Measurements from ENCODE around the gene ATXN1.
A peak's percentile ranks its signal among the peaks of the same experiment; 100 is the strongest.

The ATXN1 gene

GRCh38 chr6:16770701-16771569 lies 9.7 kb upstream of the ATXN1 start (continued):
- TF ChIP-seq, protein P1, sequence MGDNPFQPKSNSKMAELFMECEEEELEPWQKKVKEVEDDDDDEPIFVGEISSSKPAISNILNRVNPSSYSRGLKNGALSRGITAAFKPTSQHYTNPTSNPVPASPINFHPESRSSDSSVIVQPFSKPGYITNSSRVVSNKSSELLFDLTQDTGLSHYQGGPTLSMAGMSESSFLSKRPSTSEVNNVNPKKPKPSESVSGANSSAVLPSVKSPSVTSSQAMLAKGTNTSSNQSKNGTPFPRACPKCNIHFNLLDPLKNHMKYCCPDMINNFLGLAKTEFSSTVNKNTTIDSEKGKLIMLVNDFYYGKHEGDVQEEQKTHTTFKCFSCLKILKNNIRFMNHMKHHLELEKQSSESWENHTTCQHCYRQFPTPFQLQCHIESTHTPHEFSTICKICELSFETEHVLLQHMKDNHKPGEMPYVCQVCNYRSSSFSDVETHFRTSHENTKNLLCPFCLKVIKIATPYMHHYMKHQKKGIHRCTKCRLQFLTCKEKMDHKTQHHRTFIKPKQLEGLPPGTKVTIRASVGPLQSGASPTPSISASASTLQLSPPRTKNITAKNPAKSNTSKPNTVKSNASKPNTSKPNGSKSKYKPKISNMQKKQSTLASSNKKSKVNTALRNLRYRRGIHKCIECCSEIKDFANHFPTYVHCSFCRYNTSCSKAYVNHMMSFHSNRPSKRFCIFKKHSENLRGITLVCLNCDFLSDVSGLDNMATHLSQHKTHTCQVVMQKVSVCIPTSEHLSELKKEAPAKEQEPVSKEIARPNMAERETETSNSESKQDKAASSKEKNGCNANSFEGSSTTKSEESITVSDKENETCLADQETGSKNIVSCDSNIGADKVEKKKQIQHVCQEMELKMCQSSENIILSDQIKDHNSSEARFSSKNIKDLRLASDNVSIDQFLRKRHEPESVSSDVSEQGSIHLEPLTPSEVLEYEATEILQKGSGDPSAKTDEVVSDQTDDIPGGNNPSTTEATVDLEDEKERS (tag by site-specific recombination; IDR thresholded peaks at IDR 0.05) = no peak
- TF ChIP-seq ZNF366 (tag by site-specific recombination; conservative IDR thresholded peaks at IDR 0.05) (no peak), SETDB1 (IDR thresholded peaks at IDR 0.05; ENCODE audit: insufficient read length, low read length) (peak; percentile 10), ZNF223 (tag by site-specific recombination; IDR thresholded peaks at IDR 0.05) (no peak), ZFHX2 (tag by site-specific recombination; conservative IDR thresholded peaks at IDR 0.05) (0 out of 2 replicates have a peak, but pooled peaks have one; percentile 23), HOXD13 (CRISPR knock-in tag; IDR thresholded peaks at IDR 0.05; ENCODE audit: borderline replicate concordance) (no peak), ZBTB49 (tag by site-specific recombination; IDR thresholded peaks at IDR 0.05; ENCODE audit: low read depth) (no peak), YY2 (tag by site-specific recombination; IDR thresholded peaks at IDR 0.05) (no peak), ZXDB (tag by site-specific recombination; IDR thresholded peaks at IDR 0.05) (0 out of 2 replicates have a peak, but pooled peaks have one; percentile 36), ZNF16 (tag by site-specific recombination; IDR thresholded peaks at IDR 0.05; ENCODE audit: low read depth) (no peak), ZSCAN30 (tag by site-specific recombination; IDR thresholded peaks at IDR 0.05) (peak; percentile 79; the same call in 1 of the 2 replicates), KLF8 (tag by site-specific recombination; IDR thresholded peaks at IDR 0.05) (peak; percentile 52), ZNF792 (tag by site-specific recombination; IDR thresholded peaks at IDR 0.05) (no peak), SCRT2 (tag by site-specific recombination; IDR thresholded peaks at IDR 0.05) (no peak), WT1 (tag by site-specific recombination; IDR thresholded peaks at IDR 0.05) (no peak), SCRT1 (tag by site-specific recombination; IDR thresholded peaks at IDR 0.05; ENCODE audit: borderline replicate concordance) (no peak), KLF10 (tag by site-specific recombination; IDR thresholded peaks at IDR 0.05) (no peak), ZNF621 (tag by site-specific recombination; IDR thresholded peaks at IDR 0.05) (no peak), ZNF654 (tag by site-specific recombination; IDR thresholded peaks at IDR 0.05; ENCODE audit: low read depth) (peak; percentile 48), ZNF521 (tag by site-specific recombination; IDR thresholded peaks at IDR 0.05) (no peak), OSR2 (tag by site-specific recombination; IDR thresholded peaks at IDR 0.05) (no peak), ZBTB6 (tag by site-specific recombination; IDR thresholded peaks at IDR 0.05) (peak; percentile 58; the same call in 1 of the 2 replicates), ZNF155 (tag by site-specific recombination; IDR thresholded peaks at IDR 0.05) (no peak)
- TF ChIP-seq, protein P2, sequence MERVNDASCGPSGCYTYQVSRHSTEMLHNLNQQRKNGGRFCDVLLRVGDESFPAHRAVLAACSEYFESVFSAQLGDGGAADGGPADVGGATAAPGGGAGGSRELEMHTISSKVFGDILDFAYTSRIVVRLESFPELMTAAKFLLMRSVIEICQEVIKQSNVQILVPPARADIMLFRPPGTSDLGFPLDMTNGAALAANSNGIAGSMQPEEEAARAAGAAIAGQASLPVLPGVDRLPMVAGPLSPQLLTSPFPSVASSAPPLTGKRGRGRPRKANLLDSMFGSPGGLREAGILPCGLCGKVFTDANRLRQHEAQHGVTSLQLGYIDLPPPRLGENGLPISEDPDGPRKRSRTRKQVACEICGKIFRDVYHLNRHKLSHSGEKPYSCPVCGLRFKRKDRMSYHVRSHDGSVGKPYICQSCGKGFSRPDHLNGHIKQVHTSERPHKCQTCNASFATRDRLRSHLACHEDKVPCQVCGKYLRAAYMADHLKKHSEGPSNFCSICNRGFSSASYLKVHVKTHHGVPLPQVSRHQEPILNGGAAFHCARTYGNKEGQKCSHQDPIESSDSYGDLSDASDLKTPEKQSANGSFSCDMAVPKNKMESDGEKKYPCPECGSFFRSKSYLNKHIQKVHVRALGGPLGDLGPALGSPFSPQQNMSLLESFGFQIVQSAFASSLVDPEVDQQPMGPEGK (tag by site-specific recombination; IDR thresholded peaks at IDR 0.05) = no peak
